HG03565 (cell line): ENCODE data around the gene MARK3.
"Not testable (repeated sequence)": the region's sequence is repeated elsewhere in the genome, so short reads cannot be mapped to it uniquely, and the experiment has no call there.

Experiments
- ATAC-seq: cut with Tn5 transposase; IDR thresholded peaks from one replicate; pipeline ENCODE4 v1.9.1; 2021; ENCODE audit warnings: mild to moderate bottlenecking, moderate library complexity; ENCODE audit not compliant: unreplicated experiment

MARK3 gene

DNA sequence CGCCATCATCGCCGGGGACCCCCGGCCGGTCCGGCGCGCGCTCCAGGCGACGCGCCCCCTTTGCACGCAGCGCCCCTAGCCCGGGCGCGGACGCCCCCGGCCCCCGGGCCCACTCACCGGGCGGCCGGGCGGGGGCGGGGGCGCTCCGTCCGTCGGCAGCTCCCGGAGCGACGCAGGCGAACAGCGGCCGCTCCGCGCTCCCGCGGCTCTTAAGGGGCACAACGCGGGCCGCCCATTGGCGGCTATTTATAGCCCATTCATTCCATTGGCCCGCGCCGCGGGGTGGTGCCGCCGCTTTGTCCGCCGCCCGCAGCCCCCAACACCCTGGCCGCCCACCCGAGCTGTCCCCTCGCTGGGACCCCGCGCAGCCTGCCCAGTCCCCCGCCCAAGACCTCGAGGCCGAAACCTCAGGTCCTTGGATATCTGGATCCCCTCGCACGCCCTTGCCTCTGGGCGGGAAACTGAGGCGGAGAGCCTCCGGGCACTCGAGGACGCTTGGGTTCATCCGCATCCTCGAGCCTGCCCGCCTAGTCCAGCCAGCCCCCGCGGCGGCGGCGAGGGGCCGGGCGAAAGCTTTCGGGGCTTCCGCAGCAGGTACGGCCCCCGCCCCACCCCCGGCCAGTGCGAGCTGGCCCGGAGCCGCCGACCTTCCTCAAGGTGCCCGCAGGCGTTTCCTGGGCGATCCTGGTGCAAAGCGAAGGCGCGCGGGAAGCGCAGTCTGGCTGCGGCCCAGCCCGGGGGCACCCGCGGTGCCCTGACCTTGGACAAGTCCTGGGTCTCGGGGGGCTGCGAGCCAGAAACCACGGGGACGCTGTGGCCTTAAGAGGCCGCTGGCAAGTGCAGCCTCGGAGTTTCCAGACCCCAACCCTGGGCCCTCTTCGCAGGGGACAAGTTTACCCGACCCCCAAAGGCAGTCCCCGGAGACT lies 137.7 kb downstream of the MARK3 start, which contains the start of gene CKB:
Gene CKB (minus strand): TSS at position 182 of the 926 bp plus-strand sequence. CDS start 337 bp downstream, outside the sequence.
- no peak for ATAC-seq

DNA sequence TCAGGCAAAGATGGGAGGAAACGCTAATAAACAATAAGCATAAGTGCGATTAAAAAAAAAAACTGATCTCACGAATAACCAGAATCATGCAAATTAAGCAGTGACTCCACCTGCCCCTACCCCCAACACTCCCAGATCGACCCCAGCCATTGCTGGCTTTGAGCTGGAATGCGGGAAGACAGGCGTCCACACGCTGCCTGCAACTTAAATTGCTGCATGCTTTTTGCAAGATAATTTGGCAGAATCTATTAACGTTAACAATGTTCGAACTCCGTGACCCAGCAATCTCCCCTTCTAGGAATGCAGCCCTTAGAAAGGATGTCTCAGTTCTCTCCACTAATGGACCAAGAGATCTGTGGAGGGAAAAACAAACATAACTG lies 138.3 kb downstream of the MARK3 start:
- no peak for ATAC-seq

- ATAC-seq, result no peak
Observed at GRCh38 chr14:103524002-103524935, 139.1 kb downstream of the MARK3 start.

GRCh38 chr14:103525430-103526246 lies 140.4 kb downstream of the MARK3 start:
- not testable (repeated sequence) for ATAC-seq

DNA sequence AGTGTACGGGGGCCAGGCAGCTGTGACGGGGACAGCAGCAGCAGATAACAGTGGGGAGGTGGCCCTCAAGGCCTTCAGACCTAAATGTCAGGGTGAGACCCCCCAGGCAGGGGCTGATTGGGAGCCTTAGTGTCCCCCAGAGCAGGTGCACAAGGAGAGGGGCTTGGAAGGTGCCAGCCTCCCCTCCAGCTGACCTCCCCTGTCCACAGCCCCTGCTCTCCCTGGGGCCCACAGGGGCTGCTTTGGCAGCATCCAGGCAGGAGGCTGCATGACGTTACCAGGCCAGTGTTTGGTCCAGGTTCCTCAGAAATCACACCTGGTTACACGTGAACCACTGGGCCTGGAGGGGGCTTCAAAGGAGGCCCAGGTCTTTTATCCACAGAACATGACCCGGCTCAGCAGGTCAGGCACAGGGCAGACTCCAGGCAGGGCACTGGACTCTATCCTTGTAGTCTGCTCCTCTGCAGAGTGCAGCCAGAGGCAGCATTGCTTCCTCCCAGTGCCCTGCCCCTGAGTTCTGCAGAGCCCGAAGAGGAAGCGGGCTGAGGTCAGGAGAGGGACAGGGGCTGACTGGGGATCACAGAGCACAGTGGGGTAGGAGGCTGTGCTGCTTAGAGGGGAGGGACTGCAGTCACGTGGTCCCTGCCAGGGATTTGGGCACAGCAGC lies 141.2 kb downstream of the MARK3 start:
- ATAC-seq, result no peak

DNA sequence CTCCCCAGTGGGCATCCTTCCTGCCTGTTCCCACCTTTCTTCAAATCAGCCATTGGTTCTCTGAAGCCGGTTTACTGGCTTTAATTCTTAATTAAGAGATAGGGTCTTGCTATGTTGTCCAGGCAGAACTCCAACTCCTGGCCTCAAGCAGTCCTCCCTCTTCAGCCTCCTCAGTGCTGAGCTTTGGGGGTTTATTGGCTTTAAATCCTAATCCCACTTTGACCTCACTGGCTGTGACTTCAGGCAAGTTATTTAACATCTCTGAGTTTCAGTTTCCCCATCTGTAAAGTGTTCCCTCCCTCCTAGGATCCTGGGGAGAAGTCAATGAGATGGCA lies 141.7 kb downstream of the MARK3 start:
- ATAC-seq, result no peak

GRCh38 chr14:103527408-103528145 lies 142.4 kb downstream of the MARK3 start:
- no peak for ATAC-seq

DNA sequence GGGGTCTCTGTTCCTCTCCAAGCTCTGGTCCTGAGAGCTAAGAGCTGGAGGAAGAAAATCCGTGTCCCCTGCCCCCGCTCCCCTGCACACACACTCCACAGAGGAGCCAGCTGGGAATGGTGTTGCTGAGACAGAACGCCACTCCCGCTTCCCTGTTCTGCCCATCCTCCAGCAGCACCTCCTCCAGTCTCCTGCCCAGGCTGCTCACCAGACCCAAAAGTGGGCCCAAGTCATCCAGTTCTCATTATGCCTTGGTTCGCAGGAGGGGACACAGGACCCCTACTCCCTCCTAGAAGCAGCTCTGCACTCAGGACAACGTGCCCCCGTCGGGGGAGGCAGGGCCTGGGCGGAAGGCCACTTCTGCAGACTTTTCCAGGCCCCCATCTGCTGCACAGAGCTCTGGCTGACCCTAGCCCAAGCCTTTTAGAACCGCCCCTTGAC lies 143.0 kb downstream of the MARK3 start:
- ATAC-seq, result no peak

DNA sequence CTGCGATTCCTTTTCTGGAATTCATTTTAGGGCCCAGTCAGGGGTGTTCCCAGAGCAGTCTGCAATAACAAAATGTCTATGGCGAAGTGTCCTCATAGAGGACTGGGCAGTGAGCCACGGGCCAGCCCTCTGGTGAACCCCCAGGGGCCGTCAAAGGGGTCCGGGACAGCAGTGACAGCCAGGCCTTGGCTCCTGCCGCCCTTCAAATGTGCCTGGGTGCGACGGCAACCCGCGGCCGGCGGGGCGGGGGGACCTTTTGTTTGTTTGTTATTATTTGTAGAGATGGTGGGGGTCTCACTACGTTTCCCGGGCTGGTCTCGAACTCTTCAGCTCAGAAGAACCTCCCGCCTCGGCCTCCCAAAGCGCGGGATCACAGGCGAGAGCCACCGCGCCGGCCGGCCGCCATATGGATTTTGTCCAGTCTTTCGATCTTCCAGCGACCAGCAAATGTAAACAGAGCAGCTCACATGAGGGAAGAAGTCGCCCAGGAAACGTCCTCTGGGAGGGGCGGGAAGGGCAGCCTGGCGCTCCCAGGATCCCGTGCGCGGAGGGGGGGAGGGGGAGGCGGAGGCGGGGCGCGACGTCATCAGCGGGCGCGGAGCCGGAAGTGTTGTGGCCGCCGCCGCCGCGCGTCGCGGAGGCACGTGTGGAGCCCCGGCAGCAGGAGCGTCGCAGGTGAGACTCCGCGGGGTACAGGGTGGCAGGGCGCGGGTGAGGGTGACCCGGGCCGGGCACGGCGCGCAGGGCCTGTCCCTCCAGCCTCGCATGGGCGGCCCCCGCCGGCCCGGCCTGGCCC lies 143.6 kb downstream of the MARK3 start, which contains the start of gene TRMT61A:
Gene TRMT61A (plus strand): TSS at position 610 of the 796 bp plus-strand sequence. CDS start 783 bp downstream, outside the sequence.
- peak; percentile 29 for ATAC-seq

GRCh38 chr14:103529383-103530365 lies 144.5 kb downstream of the MARK3 start:
- ATAC-seq, result no peak

- ATAC-seq, result no peak
Observed at GRCh38 chr14:103530390-103530789, 145.2 kb downstream of the MARK3 start.

DNA sequence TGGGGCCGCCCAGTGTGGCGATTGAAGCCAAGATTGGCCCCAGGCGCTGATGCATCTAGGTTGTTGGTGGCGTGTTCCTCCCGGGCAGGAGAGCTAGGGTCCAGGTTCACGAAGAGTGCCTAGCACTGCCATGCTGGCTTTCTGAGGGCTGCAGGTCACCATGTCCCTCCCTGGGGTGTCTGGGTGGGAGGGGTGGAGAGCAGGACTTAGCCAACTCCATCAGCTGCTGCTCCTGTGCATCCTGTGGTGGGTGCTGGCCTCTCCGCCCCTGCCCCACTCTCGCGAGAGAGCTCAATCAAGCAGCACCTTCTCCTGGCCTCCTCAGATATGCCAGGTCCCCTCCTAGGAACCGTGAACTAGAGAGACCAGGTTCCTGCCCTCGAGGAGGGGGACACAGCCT lies 145.6 kb downstream of the MARK3 start:
- no peak for ATAC-seq

- no peak for ATAC-seq
Observed at GRCh38 chr14:103531421-103532215, 146.4 kb downstream of the MARK3 start.

- no peak for ATAC-seq
Observed at GRCh38 chr14:103532216-103533136, 147.3 kb downstream of the MARK3 start.
